GM19023 (cell line): ENCODE measurements around the gene KIF4A.

Experiments used
- ATAC-seq: cut with Tn5 transposase; IDR thresholded peaks from one replicate; pipeline ENCODE4 v1.9.1; 2021; ENCODE audit warnings: mild to moderate bottlenecking, moderate library complexity; ENCODE audit not compliant: unreplicated experiment

Gene KIF4A

DNA sequence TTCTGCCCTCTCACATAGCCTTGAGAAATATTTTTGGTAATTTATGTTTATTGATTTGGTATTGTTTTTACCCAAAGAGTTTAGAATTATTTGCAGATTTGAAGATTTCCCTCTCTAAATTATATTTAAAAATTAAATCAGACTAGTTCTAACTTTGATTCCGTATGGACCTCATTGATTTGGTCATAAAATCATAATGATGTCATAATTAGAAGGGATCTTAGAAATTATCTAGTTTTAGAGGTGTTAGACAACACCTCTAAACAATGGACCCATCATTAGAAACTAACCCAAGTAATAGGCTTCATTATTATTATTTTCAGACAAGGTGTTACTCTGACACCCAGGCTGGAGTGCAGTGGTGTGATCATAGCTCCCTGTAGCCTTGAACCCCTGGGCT is 178.8 kb downstream of the KIF4A start:
- ATAC-seq: no peak
